Measurements from ENCODE around the gene IL20RB.
A peak's percentile ranks its signal among the peaks of the same experiment; 100 is the strongest.

Gene IL20RB

GRCh38 chr3:136950623-136951022 is 7.2 kb upstream of the IL20RB start:
- TF ChIP-seq CTCF (IDR thresholded peaks at IDR 0.05; ENCODE audit: low read depth, low read length, missing control alignments), result no peak
- DNase-seq (ENCODE audit: low read depth), result no peak
- in situ Hi-C loops (cut with HindIII; ENCODE audit: low sequenced_read_pairs), result no loop called here
- H3K4me3 ChIP-seq (ENCODE audit: low read depth, low read length), result no peak overlapping the region

- in situ Hi-C loops (cut with HindIII; ENCODE audit: low sequenced_read_pairs), result no loop called here
- no peak for DNase-seq (ENCODE audit: low read depth)
These were observed 5.5 kb upstream of the IL20RB start for GRCh38 chr3:136952292-136952691.

GRCh38 chr3:136954251-136954650 is 3.5 kb upstream of the IL20RB start:
- no peak for DNase-seq (ENCODE audit: low read depth)
- TF ChIP-seq CTCF (IDR thresholded peaks at IDR 0.05; ENCODE audit: low read depth, low read length, missing control alignments), result no peak
- H3K4me3 ChIP-seq (ENCODE audit: low read depth, low read length), result no peak overlapping the region
- in situ Hi-C loops (cut with HindIII; ENCODE audit: low sequenced_read_pairs), result no loop called here

More at GRCh38 chr3:136952292-136952691, 5.5 kb upstream of the IL20RB start:
- TF ChIP-seq CTCF (IDR thresholded peaks at IDR 0.05; ENCODE audit: low read depth, low read length, missing control alignments), result no peak
- H3K4me3 ChIP-seq (ENCODE audit: low read depth, low read length), result no peak overlapping the region

GRCh38 chr3:136954980-136955780 is 2.6 kb upstream of the IL20RB start:
- in situ Hi-C loops (cut with HindIII; ENCODE audit: low sequenced_read_pairs), result no loop called here
- TF ChIP-seq CTCF (IDR thresholded peaks at IDR 0.05; ENCODE audit: low read depth, low read length, missing control alignments), result no peak

GRCh38 chr3:136955813-136956212 is 2.0 kb upstream of the IL20RB start:
- in situ Hi-C loops (cut with HindIII; ENCODE audit: low sequenced_read_pairs), result no loop called here
- TF ChIP-seq CTCF (IDR thresholded peaks at IDR 0.05; ENCODE audit: low read depth, low read length, missing control alignments), result no peak
- peak; percentile 70 for DNase-seq (ENCODE audit: low read depth)
- no peak overlapping the region for H3K4me3 ChIP-seq (ENCODE audit: low read depth, low read length)

More at GRCh38 chr3:136954980-136955780, 2.6 kb upstream of the IL20RB start:
- DNase-seq (ENCODE audit: low read depth), result no peak
- H3K4me3 ChIP-seq (ENCODE audit: low read depth, low read length), result no peak overlapping the region

- in situ Hi-C loops (cut with HindIII; ENCODE audit: low sequenced_read_pairs), result no loop called here
- no peak for DNase-seq (ENCODE audit: low read depth)
- H3K4me3 ChIP-seq (ENCODE audit: low read depth, low read length), result no peak overlapping the region
- TF ChIP-seq CTCF (IDR thresholded peaks at IDR 0.05; ENCODE audit: low read depth, low read length, missing control alignments), result no peak
These were observed 812 bp upstream of the IL20RB start for GRCh38 chr3:136956971-136957370.

Measured in astrocyte of the cerebellum (primary cell).